GM19099 (cell line): ENCODE measurements around the gene NEURL1B.

Experiments
- POLR2A ChIP-seq: IDR thresholded peaks from 3 replicates; pipeline ENCODE4 v1.6.1; 2011; ENCODE audit warnings: low read depth; ENCODE audit not compliant: insufficient read length; ENCODE audit errors: extremely low read depth

Gene NEURL1B

DNA sequence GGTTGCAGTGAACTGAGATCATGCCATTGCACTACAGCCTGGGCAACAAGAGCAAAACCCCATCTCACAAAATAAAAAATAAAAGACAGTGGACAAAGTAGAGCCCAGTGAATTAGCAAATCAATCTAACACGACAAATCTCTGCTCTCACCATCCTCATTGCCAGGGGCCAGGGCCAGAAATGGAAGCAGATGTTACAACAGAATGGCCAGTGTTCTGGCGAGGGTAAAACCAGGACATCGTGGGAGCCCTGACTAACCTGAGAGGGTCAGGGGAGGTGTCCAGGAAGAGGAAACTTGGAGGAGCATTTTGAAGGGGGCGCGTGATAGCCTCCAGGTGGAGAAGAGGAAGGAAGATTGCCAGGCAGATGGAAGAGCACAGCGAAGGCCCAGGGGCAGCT lies 58.4 kb downstream of the NEURL1B start:
- TF ChIP-seq POLR2A, result no peak

- no peak for TF ChIP-seq POLR2A
Measured at GRCh38 chr5:172699999-172700364, 58.9 kb downstream of the NEURL1B start.

- TF ChIP-seq POLR2A, result no peak
Measured at GRCh38 chr5:172700365-172701290, 59.6 kb downstream of the NEURL1B start.

- no peak for TF ChIP-seq POLR2A
Measured at GRCh38 chr5:172701291-172701656, 60.2 kb downstream of the NEURL1B start.

DNA sequence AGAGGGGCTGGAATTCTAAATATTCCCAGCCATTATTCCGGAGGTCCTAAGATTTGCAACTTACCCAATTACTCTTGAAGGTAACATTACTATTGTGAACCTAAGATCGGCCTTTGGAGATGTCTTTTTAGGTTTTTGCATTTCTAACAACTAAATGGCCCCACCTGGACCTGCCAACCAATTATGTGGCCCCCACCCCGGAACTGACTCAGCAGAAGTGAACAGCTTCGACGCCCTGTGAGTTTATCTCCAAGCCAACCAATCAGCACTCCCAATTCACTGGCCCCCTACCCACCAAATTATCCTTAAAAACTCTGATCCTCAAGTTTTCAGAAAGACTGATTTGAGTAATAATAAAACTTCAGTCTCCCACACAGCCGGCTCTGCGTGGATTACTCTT lies 62.9 kb downstream of the NEURL1B start:
- TF ChIP-seq POLR2A, result no peak

DNA sequence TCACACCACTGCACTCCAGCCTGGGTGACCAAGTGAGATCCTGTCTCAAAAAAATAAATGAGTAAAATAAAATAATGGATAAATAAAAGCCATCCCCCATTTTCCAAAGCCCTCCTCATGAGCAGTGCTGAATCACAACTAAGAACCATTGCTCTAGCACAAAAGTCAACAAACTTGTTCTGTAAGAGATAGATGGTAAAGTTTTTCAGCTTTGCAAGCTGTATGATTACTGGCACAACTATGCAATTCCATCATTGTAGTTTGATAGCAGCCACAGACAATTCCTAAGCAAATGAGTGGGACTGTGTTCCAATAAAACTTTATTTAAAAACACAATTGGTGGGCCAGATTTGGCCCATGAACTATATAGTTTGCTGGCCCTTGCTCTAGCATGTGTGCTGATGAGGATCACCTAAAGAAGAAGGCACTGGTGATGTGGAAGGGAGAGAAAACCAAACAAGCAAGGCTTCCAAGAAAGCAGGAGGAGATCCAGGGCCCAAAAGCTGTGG lies 64.6 kb downstream of the NEURL1B start:
- no peak for TF ChIP-seq POLR2A

DNA sequence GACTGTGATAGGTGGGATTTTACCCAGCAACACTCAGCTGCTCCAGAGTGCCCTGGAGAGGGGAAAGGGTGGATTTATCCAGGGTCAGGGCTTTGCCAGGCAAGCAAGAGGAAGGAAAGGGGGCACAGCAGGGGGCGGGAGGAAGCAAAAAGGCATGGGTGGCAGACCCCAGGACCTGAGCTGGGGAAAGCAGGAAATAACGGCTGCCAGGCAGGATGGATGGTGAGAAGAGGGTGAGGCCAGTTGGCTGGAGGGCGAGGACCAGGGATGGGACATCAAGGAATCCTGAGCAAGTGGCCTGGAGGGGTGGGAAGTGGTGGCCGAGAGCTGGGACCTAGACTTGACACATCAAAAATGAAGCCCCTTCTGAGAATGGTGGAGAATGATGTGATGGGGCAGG lies 65.7 kb downstream of the NEURL1B start:
- no peak for TF ChIP-seq POLR2A

- TF ChIP-seq POLR2A, result no peak
Measured at GRCh38 chr5:172707285-172708182, 66.5 kb downstream of the NEURL1B start.

- no peak for TF ChIP-seq POLR2A
Measured at GRCh38 chr5:172708183-172708505, 67.1 kb downstream of the NEURL1B start.

DNA sequence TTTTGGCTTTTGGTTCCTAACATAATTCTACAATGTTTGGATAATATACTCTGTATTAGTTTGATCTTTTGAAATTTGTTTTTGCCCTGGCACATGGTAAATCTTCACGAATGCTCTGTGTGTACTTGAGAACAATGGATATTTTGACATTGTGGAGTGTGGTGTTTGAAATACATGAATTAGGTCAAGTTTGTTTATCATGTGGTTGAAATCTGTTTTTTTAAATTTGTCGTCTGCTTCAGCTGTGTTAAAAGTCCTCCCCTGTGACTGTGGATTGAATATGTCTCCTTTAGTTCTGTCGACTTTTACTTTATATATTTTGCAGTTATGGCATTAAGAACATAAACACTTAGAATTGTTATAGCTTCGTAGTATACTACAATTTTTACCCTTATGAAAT lies 69.6 kb downstream of the NEURL1B start:
- TF ChIP-seq POLR2A, result no peak

- no peak for TF ChIP-seq POLR2A
Measured at GRCh38 chr5:172712610-172713009, 71.5 kb downstream of the NEURL1B start.

GRCh38 chr5:172713113-172713808 lies 72.2 kb downstream of the NEURL1B start:
- TF ChIP-seq POLR2A, result no peak

DNA sequence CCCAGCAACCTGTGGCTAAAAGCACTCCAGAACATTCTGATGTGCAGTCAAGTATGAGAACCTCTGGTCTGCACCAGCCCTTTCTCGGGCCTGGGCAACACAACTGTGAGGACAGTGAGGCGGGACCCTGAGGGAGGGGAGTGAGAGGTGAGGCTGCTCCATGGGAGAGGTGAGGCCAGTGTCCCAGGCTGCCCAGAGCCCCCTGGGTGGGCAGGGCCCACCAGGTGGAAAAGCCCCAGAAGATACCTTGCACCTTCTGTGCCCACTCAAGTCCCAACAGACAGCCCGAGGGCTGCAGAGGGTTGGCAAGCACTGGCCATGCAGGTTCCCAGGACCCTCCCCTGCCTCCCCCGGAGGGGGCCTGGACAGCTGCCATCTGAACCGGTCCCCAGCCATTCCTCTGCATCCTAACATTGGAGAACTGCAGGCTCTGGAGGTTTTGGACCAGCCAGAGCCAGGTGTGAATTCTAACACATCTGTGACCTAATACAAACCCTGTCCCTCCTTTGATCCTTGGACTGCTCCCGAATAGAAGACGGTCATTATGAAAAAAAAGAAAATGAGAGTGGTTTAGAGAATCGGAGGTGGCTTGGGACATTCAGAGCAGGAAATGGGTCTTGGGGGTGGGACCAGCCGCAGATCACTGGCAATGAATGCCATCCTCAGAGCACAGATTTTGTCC lies 72.9 kb downstream of the NEURL1B start:
- TF ChIP-seq POLR2A, result no peak
